PC-9 (cell line): ENCODE results near the gene KCNH1.

ENCODE experiments used
- EZH2 ChIP-seq: fragments of 200-600 bp; sonication (generic); IDR thresholded peaks from 2 replicates; pipeline ENCODE4 v1.8.0; 2017; ENCODE audit warnings: antibody characterized with exemption, low read depth
- TF ChIP-seq, protein P1 (sequence below): fragments of 200-600 bp; sonication (generic); conservative IDR thresholded peaks from 2 replicates; pipeline ENCODE4 v1.6.1; 2017; ENCODE audit warnings: mixed run types, antibody characterized with exemption, mild to moderate bottlenecking, moderate library complexity

GRCh38 chr1:211169353-211169752 is 35.4 kb upstream of the KCNH1 start:
- TF ChIP-seq, protein P1, sequence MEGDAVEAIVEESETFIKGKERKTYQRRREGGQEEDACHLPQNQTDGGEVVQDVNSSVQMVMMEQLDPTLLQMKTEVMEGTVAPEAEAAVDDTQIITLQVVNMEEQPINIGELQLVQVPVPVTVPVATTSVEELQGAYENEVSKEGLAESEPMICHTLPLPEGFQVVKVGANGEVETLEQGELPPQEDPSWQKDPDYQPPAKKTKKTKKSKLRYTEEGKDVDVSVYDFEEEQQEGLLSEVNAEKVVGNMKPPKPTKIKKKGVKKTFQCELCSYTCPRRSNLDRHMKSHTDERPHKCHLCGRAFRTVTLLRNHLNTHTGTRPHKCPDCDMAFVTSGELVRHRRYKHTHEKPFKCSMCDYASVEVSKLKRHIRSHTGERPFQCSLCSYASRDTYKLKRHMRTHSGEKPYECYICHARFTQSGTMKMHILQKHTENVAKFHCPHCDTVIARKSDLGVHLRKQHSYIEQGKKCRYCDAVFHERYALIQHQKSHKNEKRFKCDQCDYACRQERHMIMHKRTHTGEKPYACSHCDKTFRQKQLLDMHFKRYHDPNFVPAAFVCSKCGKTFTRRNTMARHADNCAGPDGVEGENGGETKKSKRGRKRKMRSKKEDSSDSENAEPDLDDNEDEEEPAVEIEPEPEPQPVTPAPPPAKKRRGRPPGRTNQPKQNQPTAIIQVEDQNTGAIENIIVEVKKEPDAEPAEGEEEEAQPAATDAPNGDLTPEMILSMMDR = no peak
- TF ChIP-seq EZH2 = no peak
